HFFc6 (cell line): ENCODE data around the gene TOMT. TPM values are rescaled to one million over a fixed set of nuclear protein-coding genes. Genes with fewer than 3 reads are reported as not detected.

ENCODE experiments used
- DNase-seq: peaks from one replicate; pipeline ENCODE4 v3.0.0-alpha.2; 2018
- H3K27ac Mint-ChIP-seq: 2 replicates; pipeline ENCODE4 v1.8.0; 2020; ENCODE audit warnings: mild to moderate bottlenecking, mixed read lengths
- H3K27me3 Mint-ChIP-seq: 2 replicates; pipeline ENCODE4 v1.8.0; 2021; ENCODE audit warnings: mild to moderate bottlenecking, moderate library complexity, mixed read lengths; ENCODE audit not compliant: insufficient read depth
- H3K36me3 Mint-ChIP-seq: 2 replicates; pipeline ENCODE4 v1.8.0; 2021; ENCODE audit warnings: low read depth, mixed read lengths
- H3K4me1 Mint-ChIP-seq: 2 replicates; pipeline ENCODE4 v1.8.0; 2020; ENCODE audit warnings: low read depth, mixed read lengths
- H3K4me3 Mint-ChIP-seq: 2 replicates; pipeline ENCODE4 v1.8.0; 2020; ENCODE audit warnings: mild to moderate bottlenecking, moderate library complexity, mixed read lengths
- H3K9me3 Mint-ChIP-seq: 2 replicates; pipeline ENCODE4 v1.8.0; 2020; ENCODE audit warnings: mild to moderate bottlenecking, mixed read lengths
- CTCF ChIP-seq: fragments of 200-600 bp; sonication (generic); IDR thresholded peaks from 2 replicates; pipeline ENCODE4 v1.5.0; 2021; ENCODE audit warnings: antibody characterized with exemption, mild to moderate bottlenecking
- microRNA-seq: library from miRNA; unstranded; fragments of <30 nt; microRNA quantifications from one replicate; pipeline ENCODE4, GENCODE V29; 2019
- total RNA-seq, 6 experiments: library from RNA; stranded (reverse); fragmentation: NEBNext Ultra II Directional; extraction: Animal tissue kit (Norgen Biotek cat#: 25700); gene quantifications; 2 replicates in 1 of 6; 3 replicates in 5 of 6; pipeline ENCODE4 v1.2.3, GENCODE V29; 2021

TOMT gene
- total RNA-seq, 6 experiments from 2014 or later = not detected

GRCh38 chr11:72154816-72155215 is 49.1 kb downstream of the TOMT start:
- no peaks in the 10 kb centered on the region for H3K36me3 Mint-ChIP-seq
- H3K9me3 Mint-ChIP-seq = no peaks in the 10 kb centered on the region
- H3K4me3 Mint-ChIP-seq = no peak overlapping the region
- DNase-seq = no peak
- H3K4me1 Mint-ChIP-seq = no peaks in the 10 kb centered on the region; the same call in 1 of the 2 replicates
- H3K27ac Mint-ChIP-seq = no peak overlapping the region
- TF ChIP-seq CTCF = no peak
- H3K27me3 Mint-ChIP-seq = peaks cover 2% of the 10 kb centered on the region; the same call in 1 of the 2 replicates

- Mint-ChIP-seq H3K27ac (no peak overlapping the region), H3K9me3 (no peaks in the 10 kb centered on the region), H3K4me1 (peaks cover 5% of the 10 kb centered on the region), H3K27me3 (peaks cover 2% of the 10 kb centered on the region; the same call in 1 of the 2 replicates), H3K4me3 (no peak overlapping the region), H3K36me3 (no peaks in the 10 kb centered on the region)
- DNase-seq = no peak
- TF ChIP-seq CTCF = no peak
Measured at GRCh38 chr11:72155751-72156150, 50.0 kb downstream of the TOMT start.

GRCh38 chr11:72157131-72157530 is 51.4 kb downstream of the TOMT start:
- Mint-ChIP-seq H3K27me3 (peaks cover 2% of the 10 kb centered on the region; the same call in 1 of the 2 replicates), H3K27ac (no peak overlapping the region), H3K36me3 (no peaks in the 10 kb centered on the region), H3K4me1 (peaks cover 5% of the 10 kb centered on the region), H3K9me3 (no peaks in the 10 kb centered on the region), H3K4me3 (no peak overlapping the region)
- TF ChIP-seq CTCF = no peak
- no peak for DNase-seq

Small RNA genes lying within 50 kb of the gene (microRNA-seq; reads per million reads assigned to microRNA genes)
- gene MIR3165 = not detected

Other genes starting within 250 kb of the TOMT start
- not detected for gene DEFB131B, start 227.5 kb upstream of the TOMT start, total RNA-seq
- 1 to 10 TPM; 2.3 to 4.0 (median 3.4) TPM for gene XNDC1N, start 177.3 kb upstream of the TOMT start, total RNA-seq
- gene RNF121, start 176.9 kb upstream of the TOMT start, total RNA-seq = 10 to 100 TPM; 36.7 to 41.6 (median 38.7) TPM
- gene IL18BP, start 107.0 kb upstream of the TOMT start, total RNA-seq = 1 to 10 TPM; 1.5 to 2.3 (median 1.8) TPM
- gene NUMA1, start 25.4 kb upstream of the TOMT start, total RNA-seq = 100 to 1,000 TPM; 127 to 148 (median 137) TPM
- 10 to 100 TPM in 1 of 6 experiments, 1 to 10 TPM in 5; 7.4 to 12.4 (median 8.5) TPM for gene LRRC51, start 25.1 kb upstream of the TOMT start, total RNA-seq
- 100 to 1,000 TPM; 131 to 170 (median 145) TPM for gene LAMTOR1, start 2.6 kb upstream of the TOMT start, total RNA-seq
- 100 to 1,000 TPM in 3 of 6 experiments, 10 to 100 TPM in 3; 83.0 to 119 (median 95.8) TPM for gene ANAPC15, start 6.8 kb downstream of the TOMT start, total RNA-seq
- 10 to 100 TPM in 4 of 6 experiments, 1 to 10 TPM in 2; 9.1 to 13.7 (median 10.9) TPM for gene FOLR3, start 29.8 kb downstream of the TOMT start, total RNA-seq
- gene FOLR1, start 86.2 kb downstream of the TOMT start, total RNA-seq = under 1 TPM in 4 of 6 experiments, not detected in 2; 0.20 to 0.48 (median 0.38) TPM
- gene FOLR2, start 110.9 kb downstream of the TOMT start, total RNA-seq = not detected
- gene INPPL1, start 118.8 kb downstream of the TOMT start, total RNA-seq = 100 to 1,000 TPM; 181 to 228 (median 212) TPM
- gene PHOX2A, start 138.3 kb downstream of the TOMT start, total RNA-seq = not detected